Measurements from ENCODE around the gene TBC1D14. TPM values are rescaled to one million over a fixed set of nuclear protein-coding genes. Genes with fewer than 3 reads are reported as not detected.

Gene TBC1D14
- total and polyA plus RNA-seq, 2 of the 4 experiments (the other 2 are of a cell fraction), result 31.7 to 40.7 TPM

DNA sequence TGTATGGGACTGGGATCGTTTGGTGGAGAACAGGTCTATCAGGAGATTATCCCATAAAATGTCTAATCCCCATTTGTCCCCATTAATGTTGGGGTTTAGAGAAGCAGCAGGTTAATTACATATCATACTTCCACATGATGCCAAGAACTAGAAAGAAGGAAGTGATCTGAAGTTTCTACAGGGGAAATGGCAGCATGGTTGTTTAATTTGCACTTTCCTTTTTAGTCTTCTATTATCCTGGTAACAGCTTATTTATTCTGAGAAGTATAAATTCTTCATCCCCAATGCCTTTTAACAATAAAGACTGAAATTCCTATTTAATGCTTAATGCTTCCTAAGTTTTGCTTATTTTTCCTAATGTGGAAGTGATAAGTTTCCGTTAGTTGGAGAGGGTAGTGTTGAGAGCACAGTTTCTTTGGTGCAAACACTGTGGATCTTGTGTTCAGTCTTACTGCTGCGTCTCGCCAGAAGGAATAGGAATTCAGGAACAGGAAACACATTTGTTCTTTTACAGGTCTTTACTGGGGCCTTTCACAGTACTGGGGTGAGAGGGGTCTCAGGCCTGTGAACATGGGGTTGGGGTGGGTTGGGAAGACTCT lies 74.0 kb downstream of the TBC1D14 start:
- H3K9me3 ChIP-seq (ENCODE audit: control insufficient read depth, insufficient read depth, low read length), result no peaks in the 10 kb centered on the region
- no peak overlapping the region for H4K91ac ChIP-seq (ENCODE audit: insufficient read depth, low read depth, low read length)
- H3K4ac ChIP-seq (ENCODE audit: low read depth, low read length), result no peak overlapping the region
- H3K18ac ChIP-seq (ENCODE audit: low read depth, low read length), result no peak overlapping the region
- H3K27ac ChIP-seq (ENCODE audit: insufficient read depth, low read length), result no peak overlapping the region
- no peak overlapping the region for H2AFZ ChIP-seq (replicated peaks; ENCODE audit: low read length, poor library complexity)
- DNase-seq (no peak), ATAC-seq (ENCODE audit: low read depth) (no peak)
- H3K79me1 ChIP-seq (ENCODE audit: low read depth in 1 of 2, low read length in 2 of 2), result peaks cover 12 to 39% of the 10 kb centered on the region in 2 experiments; a peak in 2 of 4 replicates
- no peak overlapping the region for H3K14ac ChIP-seq (replicated peaks; ENCODE audit: low read depth, low read length)
- H3K9ac ChIP-seq (ENCODE audit: low read depth, low read length), result no peak overlapping the region
- BruUV-seq (replicated peaks), result no TSS peak
- H3K36me3 ChIP-seq (ENCODE audit: control insufficient read depth, insufficient read depth, low read length), result no peaks in the 10 kb centered on the region
- no peak overlapping the region for H4K8ac ChIP-seq (ENCODE audit: low read depth in 2 of 2, low read length in 2 of 2)
- in situ Hi-C loops (cut with MboI; ENCODE audit: low sequenced_read_pairs) (no loop called here), dilution Hi-C loops (cut with HindIII; ENCODE audit: low sequenced_read_pairs, unreplicated experiment) (no loop called here), intact Hi-C loops (cut with micrococcal nuclease) (loop anchor here (10.0 kb wide), 1 partner anchor 199 kb away; the partner anchor contains the start of gene KIAA0232)
- H3K4me2 ChIP-seq (ENCODE audit: low read depth, low read length), result no peak overlapping the region
- H2AK9ac ChIP-seq (replicated peaks; ENCODE audit: low read depth, low read length, poor library complexity), result no peak overlapping the region
- no peak overlapping the region for H4K5ac ChIP-seq (ENCODE audit: low read depth, low read length)
- 80% methylated on average over 1 of the region's 4 CpGs; no CpG with 5 or more reads in 1 of the 2 experiments for WGBS, 2 experiments (ENCODE audit: extremely low coverage in 2 of 2, insufficient read length in 1 of 2)
- TF ChIP-seq BHLHE40 (IDR thresholded peaks at IDR 0.05; ENCODE audit: low read depth, low read length), result no peak
- TF ChIP-seq RFX5 (IDR thresholded peaks at IDR 0.05; ENCODE audit: low read depth, low read length), result no peak
- no peak for TF ChIP-seq MAFK (IDR thresholded peaks at IDR 0.05; ENCODE audit: low read depth, low read length)
- TF ChIP-seq, protein P1, sequence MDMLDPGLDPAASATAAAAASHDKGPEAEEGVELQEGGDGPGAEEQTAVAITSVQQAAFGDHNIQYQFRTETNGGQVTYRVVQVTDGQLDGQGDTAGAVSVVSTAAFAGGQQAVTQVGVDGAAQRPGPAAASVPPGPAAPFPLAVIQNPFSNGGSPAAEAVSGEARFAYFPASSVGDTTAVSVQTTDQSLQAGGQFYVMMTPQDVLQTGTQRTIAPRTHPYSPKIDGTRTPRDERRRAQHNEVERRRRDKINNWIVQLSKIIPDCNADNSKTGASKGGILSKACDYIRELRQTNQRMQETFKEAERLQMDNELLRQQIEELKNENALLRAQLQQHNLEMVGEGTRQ (IDR thresholded peaks at IDR 0.05; ENCODE audit: low read depth, low read length), result no peak
- TF ChIP-seq CEBPB (IDR thresholded peaks at IDR 0.05; ENCODE audit: low read depth, low read length), result no peak
- no peak for TF ChIP-seq MXI1 (IDR thresholded peaks at IDR 0.05; ENCODE audit: borderline replicate concordance, low read depth, low read length)
- no peak for TF ChIP-seq POLR2A (IDR thresholded peaks at IDR 0.05; ENCODE audit: low read depth, low read length)
- TF ChIP-seq NFE2L2 (IDR thresholded peaks at IDR 0.05; ENCODE audit: low read depth, low read length), result no peak
- TF ChIP-seq, protein P2, sequence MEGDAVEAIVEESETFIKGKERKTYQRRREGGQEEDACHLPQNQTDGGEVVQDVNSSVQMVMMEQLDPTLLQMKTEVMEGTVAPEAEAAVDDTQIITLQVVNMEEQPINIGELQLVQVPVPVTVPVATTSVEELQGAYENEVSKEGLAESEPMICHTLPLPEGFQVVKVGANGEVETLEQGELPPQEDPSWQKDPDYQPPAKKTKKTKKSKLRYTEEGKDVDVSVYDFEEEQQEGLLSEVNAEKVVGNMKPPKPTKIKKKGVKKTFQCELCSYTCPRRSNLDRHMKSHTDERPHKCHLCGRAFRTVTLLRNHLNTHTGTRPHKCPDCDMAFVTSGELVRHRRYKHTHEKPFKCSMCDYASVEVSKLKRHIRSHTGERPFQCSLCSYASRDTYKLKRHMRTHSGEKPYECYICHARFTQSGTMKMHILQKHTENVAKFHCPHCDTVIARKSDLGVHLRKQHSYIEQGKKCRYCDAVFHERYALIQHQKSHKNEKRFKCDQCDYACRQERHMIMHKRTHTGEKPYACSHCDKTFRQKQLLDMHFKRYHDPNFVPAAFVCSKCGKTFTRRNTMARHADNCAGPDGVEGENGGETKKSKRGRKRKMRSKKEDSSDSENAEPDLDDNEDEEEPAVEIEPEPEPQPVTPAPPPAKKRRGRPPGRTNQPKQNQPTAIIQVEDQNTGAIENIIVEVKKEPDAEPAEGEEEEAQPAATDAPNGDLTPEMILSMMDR (conservative IDR thresholded peaks at IDR 0.05; ENCODE audit: low read depth, low read length), result no peak
- no peak for TF ChIP-seq RCOR1 (IDR thresholded peaks at IDR 0.05; ENCODE audit: insufficient replicate concordance, low read length)
- TF ChIP-seq CHD1 (IDR thresholded peaks at IDR 0.05; ENCODE audit: low read depth, low read length), result no peak
- no peak for TF ChIP-seq MAZ (IDR thresholded peaks at IDR 0.05; ENCODE audit: borderline replicate concordance, low read depth, low read length)
- TF ChIP-seq RAD21 (IDR thresholded peaks at IDR 0.05; ENCODE audit: low read length), result no peak
- TF ChIP-seq SMC3 (IDR thresholded peaks at IDR 0.05; ENCODE audit: low read depth, low read length), result no peak
- no peak for TF ChIP-seq FOS (IDR thresholded peaks at IDR 0.05; ENCODE audit: low read depth, low read length)
- TF ChIP-seq, protein P3, sequence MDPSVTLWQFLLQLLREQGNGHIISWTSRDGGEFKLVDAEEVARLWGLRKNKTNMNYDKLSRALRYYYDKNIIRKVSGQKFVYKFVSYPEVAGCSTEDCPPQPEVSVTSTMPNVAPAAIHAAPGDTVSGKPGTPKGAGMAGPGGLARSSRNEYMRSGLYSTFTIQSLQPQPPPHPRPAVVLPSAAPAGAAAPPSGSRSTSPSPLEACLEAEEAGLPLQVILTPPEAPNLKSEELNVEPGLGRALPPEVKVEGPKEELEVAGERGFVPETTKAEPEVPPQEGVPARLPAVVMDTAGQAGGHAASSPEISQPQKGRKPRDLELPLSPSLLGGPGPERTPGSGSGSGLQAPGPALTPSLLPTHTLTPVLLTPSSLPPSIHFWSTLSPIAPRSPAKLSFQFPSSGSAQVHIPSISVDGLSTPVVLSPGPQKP (IDR thresholded peaks at IDR 0.05; ENCODE audit: borderline replicate concordance, low read depth, low read length), result no peak
- peaks cover 9% of the 10 kb centered on the region; the same call in 1 of the 2 replicates for H3K9me1 ChIP-seq (ENCODE audit: insufficient read depth, low read length)
- no peak overlapping the region for H2AK5ac ChIP-seq (ENCODE audit: low read depth, low read length)
- peaks cover 14% of the 10 kb centered on the region; the same call in 1 of the 2 replicates for H4K20me1 ChIP-seq (ENCODE audit: insufficient read depth, low read length)
- no peak overlapping the region for H2BK120ac ChIP-seq (ENCODE audit: low read depth, low read length)
- CTCF ChIA-PET, result interaction anchor here (0.6 to 1.9 kb wide), 3 partner anchors 10 to 859 kb away, joined by 3 to 6 read pairs (median 6); no protein-coding TSS in a partner anchor
- H3K23ac ChIP-seq (ENCODE audit: low read depth, low read length), result no peak overlapping the region
- no peak overlapping the region for H2BK5ac ChIP-seq (ENCODE audit: low read depth, low read length, poor library complexity, severe bottlenecking)
- no peak overlapping the region for H2BK15ac ChIP-seq (ENCODE audit: low read depth, low read length)
- H3K56ac ChIP-seq (ENCODE audit: extremely low read depth, insufficient read depth, low read length), result no peak overlapping the region
- POLR2A ChIA-PET (ENCODE audit: unreplicated experiment), result no interaction called here
- no peak overlapping the region for H3K4me3 ChIP-seq (ENCODE audit: insufficient read depth, low read depth, low read length)
- H2BK20ac ChIP-seq (ENCODE audit: low read depth, low read length), result no peak overlapping the region
- H3K4me1 ChIP-seq (ENCODE audit: control insufficient read depth, insufficient read depth, low read length), result peaks cover 9% of the 10 kb centered on the region
- no peaks in the 10 kb centered on the region for H3K27me3 ChIP-seq (ENCODE audit: control insufficient read depth, insufficient read depth, low read length)
